H1 (cell line): ENCODE data around the gene SLC35F5. TPM values are rescaled to one million over a fixed set of nuclear protein-coding genes. Genes with fewer than 3 reads are reported as not detected.

Source experiments
- CTBP2 ChIP-seq: IDR thresholded peaks from 2 replicates; pipeline ENCODE4 v1.7.0; 2011; ENCODE audit warnings: borderline replicate concordance, mild to moderate bottlenecking, moderate library complexity, mixed read lengths, low read length; ENCODE audit not compliant: insufficient read depth, insufficient read length
- polyA plus RNA-seq, 7 experiments: library from polyadenylated mRNA; depleted of rRNA in 3 of 7; stranded (reverse) in 5 of 7; unstranded in 2 of 7; fragments of >200 nt in 5 of 7; fragments of 200-250 nt in 2 of 7; gene quantifications; 1 replicate in 5 of 7; 2 replicates in 1 of 7; 4 replicates in 1 of 7; pipeline versions ENCODE4 v1.2.1 to v1.2.3, GENCODE V29; 2011 to 2013; ENCODE audit warnings: missing spikeins in 2 of 7, mixed read lengths in 2 of 7
- total RNA-seq: library from RNA; stranded (reverse); fragmentation: NEBNext Ultra II Directional; extraction: Animal tissue kit (Norgen Biotek cat#: 25700); gene quantifications from 2 replicates; pipeline ENCODE4 v1.2.1, GENCODE V29; 2021
- TF ChIP-seq, protein P1 (sequence below): IDR thresholded peaks from 2 replicates; pipeline ENCODE4 v1.6.1; 2012; ENCODE audit warnings: low read length, inconsistent platforms

Gene SLC35F5
- total and polyA plus RNA-seq, 2 of the 8 experiments (the other 6 are each of a cell fraction or from before 2014, with no cell fraction given), result 11.8 to 22.2 TPM

DNA sequence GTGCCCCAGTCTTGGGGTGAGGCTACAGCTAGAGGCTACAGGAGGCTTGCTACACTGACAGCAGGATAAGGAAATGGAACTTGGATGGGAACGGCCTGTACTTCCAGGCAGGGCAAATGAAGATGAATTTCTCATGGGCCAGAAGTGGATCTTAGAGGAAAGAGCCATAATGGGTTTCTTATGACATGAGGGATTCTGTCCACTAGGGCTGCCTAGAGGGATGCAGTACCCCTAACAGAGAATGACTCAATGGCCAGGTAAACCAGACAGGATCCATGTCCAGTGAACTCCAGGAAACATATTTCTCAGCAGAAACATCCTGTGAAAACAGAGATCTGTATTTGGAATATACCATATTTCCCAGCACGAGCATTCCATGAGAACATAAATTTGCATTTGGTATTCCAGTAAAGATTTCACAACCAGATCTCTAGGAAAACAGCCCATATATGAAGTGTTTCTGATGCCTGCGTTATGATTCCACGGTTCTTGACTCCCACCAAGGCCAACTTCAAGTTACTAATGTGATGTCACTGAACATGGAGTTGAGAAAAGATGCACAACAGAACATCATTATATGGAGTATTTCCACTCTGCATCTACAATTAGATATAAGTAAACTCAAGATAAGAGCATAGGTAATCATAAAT is 11.5 kb upstream of the SLC35F5 start (continued):
- TF ChIP-seq, protein P1, sequence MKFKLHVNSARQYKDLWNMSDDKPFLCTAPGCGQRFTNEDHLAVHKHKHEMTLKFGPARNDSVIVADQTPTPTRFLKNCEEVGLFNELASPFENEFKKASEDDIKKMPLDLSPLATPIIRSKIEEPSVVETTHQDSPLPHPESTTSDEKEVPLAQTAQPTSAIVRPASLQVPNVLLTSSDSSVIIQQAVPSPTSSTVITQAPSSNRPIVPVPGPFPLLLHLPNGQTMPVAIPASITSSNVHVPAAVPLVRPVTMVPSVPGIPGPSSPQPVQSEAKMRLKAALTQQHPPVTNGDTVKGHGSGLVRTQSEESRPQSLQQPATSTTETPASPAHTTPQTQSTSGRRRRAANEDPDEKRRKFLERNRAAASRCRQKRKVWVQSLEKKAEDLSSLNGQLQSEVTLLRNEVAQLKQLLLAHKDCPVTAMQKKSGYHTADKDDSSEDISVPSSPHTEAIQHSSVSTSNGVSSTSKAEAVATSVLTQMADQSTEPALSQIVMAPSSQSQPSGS, result no peak
- no peak for TF ChIP-seq CTBP2
